HG03558 (cell line): ENCODE data around the gene TMEM94.

Source experiments
- ATAC-seq: cut with Tn5 transposase; IDR thresholded peaks from one replicate; pipeline ENCODE4 v1.9.1; 2021; ENCODE audit warnings: moderate number of reproducible peaks; ENCODE audit not compliant: unreplicated experiment; ENCODE audit errors: extremely low read depth

Gene TMEM94

GRCh38 chr17:75492555-75493168, 36.2 kb downstream of the TMEM94 start:
- ATAC-seq = no peak

- no peak for ATAC-seq
These were observed 37.2 kb downstream of the TMEM94 start for GRCh38 chr17:75493476-75494129.

- no peak for ATAC-seq
These were observed 38.0 kb downstream of the TMEM94 start for GRCh38 chr17:75494326-75494877.

GRCh38 chr17:75496005-75496404, 39.6 kb downstream of the TMEM94 start:
- no peak for ATAC-seq

- no peak for ATAC-seq
These were observed 41.7 kb downstream of the TMEM94 start for GRCh38 chr17:75498039-75498725.

GRCh38 chr17:75498726-75499213, 42.3 kb downstream of the TMEM94 start:
- no peak for ATAC-seq

- ATAC-seq = no peak
These were observed 43.0 kb downstream of the TMEM94 start for GRCh38 chr17:75499313-75500022.

- no peak for ATAC-seq
These were observed 44.2 kb downstream of the TMEM94 start for GRCh38 chr17:75500419-75501216.

GRCh38 chr17:75501378-75502071, 45.1 kb downstream of the TMEM94 start:
- ATAC-seq = no peak

- no peak for ATAC-seq
These were observed 45.8 kb downstream of the TMEM94 start for GRCh38 chr17:75502072-75502720.

GRCh38 chr17:75502721-75503329, 46.4 kb downstream of the TMEM94 start:
- ATAC-seq = no peak

- no peak for ATAC-seq
These were observed 47.0 kb downstream of the TMEM94 start for GRCh38 chr17:75503337-75503950.

- no peak for ATAC-seq
These were observed 47.5 kb downstream of the TMEM94 start for GRCh38 chr17:75503976-75504346.

- ATAC-seq = no peak
These were observed 48.1 kb downstream of the TMEM94 start for GRCh38 chr17:75504347-75505151.

GRCh38 chr17:75505152-75505409, 48.6 kb downstream of the TMEM94 start:
- ATAC-seq = no peak

GRCh38 chr17:75505640-75506039, 49.2 kb downstream of the TMEM94 start:
- no peak for ATAC-seq

GRCh38 chr17:75506134-75506533, 49.7 kb downstream of the TMEM94 start:
- no peak for ATAC-seq
